Stimulated activated CD8-positive, alpha-beta memory T cell treated with anti-CD3 and anti-CD28 coated beads, Interleukin-4, amount 100 ng/mL, for 1 hour (primary cell): Measurements from ENCODE around the gene MIF.
A peak's percentile ranks its signal among the peaks of the same experiment; 100 is the strongest.
"Not testable (repeated sequence)": the region's sequence is repeated elsewhere in the genome, so short reads cannot be mapped to it uniquely, and the experiment has no call there.

Experiments
- DNase-seq, 2 donors: peaks; one replicate each; pipeline ENCODE4 v3.0.0-alpha.2; 2020; ENCODE audit warnings: low read depth in 2 of 2, low spot score in 1 of 2

The MIF gene

GRCh38 chr22:23900227-23900626 lies 6.0 kb downstream of the MIF start:
- DNase-seq: not testable (repeated sequence)

- no peak for DNase-seq
These were observed 7.4 kb downstream of the MIF start for GRCh38 chr22:23901600-23901999.

GRCh38 chr22:23903328-23903971 lies 9.3 kb downstream of the MIF start:
- no peak for DNase-seq

- DNase-seq: no peak
These were observed 10.5 kb downstream of the MIF start for GRCh38 chr22:23904573-23905254.

- DNase-seq: no peak
These were observed 12.5 kb downstream of the MIF start for GRCh38 chr22:23906641-23907040.

GRCh38 chr22:23907423-23907822 lies 13.2 kb downstream of the MIF start:
- not testable (repeated sequence) for DNase-seq

GRCh38 chr22:23908587-23909205 lies 14.5 kb downstream of the MIF start:
- no peak for DNase-seq

- no peak for DNase-seq
These were observed 15.2 kb downstream of the MIF start for GRCh38 chr22:23909296-23909898.

GRCh38 chr22:23910496-23911190 lies 16.5 kb downstream of the MIF start:
- no peak for DNase-seq

- no peak for DNase-seq
These were observed 17.3 kb downstream of the MIF start for GRCh38 chr22:23911318-23911980.

- DNase-seq: no peak
These were observed 18.2 kb downstream of the MIF start for GRCh38 chr22:23912293-23912903.

- no peak for DNase-seq
These were observed 19.1 kb downstream of the MIF start for GRCh38 chr22:23913306-23913660.

- peak; percentile 96 to 99 for DNase-seq
These were observed 19.6 kb downstream of the MIF start for GRCh38 chr22:23913661-23914353.

- DNase-seq: no peak
These were observed 21.1 kb downstream of the MIF start for GRCh38 chr22:23915290-23915689.

- DNase-seq: not testable (repeated sequence)
These were observed 26.1 kb downstream of the MIF start for GRCh38 chr22:23920267-23920611.

GRCh38 chr22:23921586-23922201 lies 27.5 kb downstream of the MIF start:
- DNase-seq: not testable (repeated sequence)

- no peak for DNase-seq
These were observed 28.7 kb downstream of the MIF start for GRCh38 chr22:23922921-23923320.

- DNase-seq: no peak
These were observed 30.9 kb downstream of the MIF start for GRCh38 chr22:23925020-23925606.

- DNase-seq: no peak
These were observed 32.4 kb downstream of the MIF start for GRCh38 chr22:23926561-23926960.
